LoVo (cell line): Measurements from ENCODE around the gene COMMD4.

ENCODE experiments used
- DNase-seq: peaks from one replicate; pipeline ENCODE4 v3.0.0-alpha.2; 2016; ENCODE audit warnings: low spot score

COMMD4 gene

DNA sequence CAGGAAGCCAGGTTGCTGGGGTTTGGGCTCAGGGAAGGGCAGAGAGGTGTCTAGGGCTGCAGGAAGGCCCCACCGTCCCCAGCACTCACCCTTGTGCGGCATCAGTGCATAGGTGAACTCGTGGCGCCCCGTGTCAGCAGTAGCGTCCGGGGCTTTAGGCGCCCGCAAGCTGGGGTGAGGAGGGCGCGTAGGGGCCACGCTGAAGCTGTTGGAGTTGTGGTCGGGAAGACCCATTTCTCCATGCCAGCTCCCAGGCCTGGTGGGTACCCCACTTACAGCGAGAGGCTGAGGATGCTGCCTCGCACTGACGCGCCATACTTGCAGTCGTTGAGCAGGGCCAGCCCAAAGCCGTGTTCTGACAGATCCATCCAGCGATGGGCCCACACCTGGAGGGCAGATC, 20.7 kb downstream of the COMMD4 start:
- DNase-seq = no peak

DNA sequence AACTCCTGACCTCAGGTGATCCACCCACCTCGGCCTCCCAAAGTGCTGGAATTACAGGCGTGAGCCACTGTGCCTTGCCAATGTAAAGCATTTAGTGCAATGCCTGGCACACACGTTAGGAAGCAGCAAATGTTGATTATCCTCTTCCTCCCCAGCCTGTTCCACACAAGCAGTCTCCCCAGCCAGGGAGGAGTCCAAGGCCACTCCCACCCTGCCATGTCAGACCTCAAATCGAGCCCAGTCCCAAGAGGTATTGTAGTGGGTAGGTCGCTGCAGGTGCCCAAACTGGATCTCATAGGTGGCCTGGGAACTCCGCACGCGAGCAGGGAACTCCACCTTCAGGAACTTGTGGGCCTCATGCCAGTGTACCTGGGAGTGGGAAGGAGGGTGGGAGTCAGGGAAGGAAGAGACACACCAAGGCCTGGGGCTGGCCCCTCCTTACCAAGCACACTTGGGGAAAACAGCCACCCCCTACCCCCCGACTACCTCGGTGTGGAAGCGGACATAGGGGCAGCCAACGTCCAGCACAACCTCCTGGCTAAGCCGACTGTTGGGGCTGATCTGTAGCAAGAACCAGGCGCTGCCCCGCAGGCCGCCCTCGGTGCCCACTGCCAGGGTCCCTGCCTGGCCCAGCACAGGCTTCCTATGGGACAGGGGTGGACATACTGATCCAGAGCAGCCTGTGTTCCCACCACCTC, 22.3 kb downstream of the COMMD4 start:
- DNase-seq = no peak

DNA sequence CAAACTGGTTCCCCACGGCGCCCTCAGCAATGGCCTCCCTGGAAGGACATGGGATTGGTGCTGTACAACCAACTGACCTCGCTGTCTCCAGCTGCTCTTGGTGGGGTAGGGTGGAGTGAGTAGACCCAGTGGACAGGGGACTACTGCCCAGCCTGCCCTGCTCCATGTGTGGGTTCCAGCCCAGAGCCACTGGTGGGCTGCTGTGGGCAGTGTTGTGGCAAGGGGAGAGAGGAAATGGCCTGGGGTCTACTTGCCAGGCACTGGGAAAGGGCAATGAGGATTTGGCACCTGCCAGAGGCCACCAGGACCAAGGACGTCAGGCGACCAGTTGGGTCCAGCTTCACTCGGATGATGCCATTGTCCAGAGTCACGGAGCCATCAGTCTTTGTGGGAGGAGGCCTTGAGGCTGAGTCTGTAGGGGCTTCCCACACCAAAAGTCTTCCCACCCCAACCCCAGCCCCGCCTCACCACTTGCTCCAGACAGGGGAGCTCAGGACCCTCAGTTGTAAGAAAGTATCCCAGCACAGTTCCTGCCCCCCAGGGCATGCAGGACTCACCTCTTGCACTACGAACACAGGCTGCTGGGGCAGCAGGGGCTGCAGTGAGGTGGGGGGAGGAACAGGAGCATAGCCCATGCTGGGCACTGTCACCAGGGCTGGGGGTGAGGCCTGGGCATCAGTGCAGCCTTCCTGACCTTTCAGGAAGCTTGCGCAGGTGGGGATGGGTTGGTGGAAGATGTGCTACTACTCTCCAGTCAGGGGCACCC, 23.1 kb downstream of the COMMD4 start:
- DNase-seq = no peak

DNA sequence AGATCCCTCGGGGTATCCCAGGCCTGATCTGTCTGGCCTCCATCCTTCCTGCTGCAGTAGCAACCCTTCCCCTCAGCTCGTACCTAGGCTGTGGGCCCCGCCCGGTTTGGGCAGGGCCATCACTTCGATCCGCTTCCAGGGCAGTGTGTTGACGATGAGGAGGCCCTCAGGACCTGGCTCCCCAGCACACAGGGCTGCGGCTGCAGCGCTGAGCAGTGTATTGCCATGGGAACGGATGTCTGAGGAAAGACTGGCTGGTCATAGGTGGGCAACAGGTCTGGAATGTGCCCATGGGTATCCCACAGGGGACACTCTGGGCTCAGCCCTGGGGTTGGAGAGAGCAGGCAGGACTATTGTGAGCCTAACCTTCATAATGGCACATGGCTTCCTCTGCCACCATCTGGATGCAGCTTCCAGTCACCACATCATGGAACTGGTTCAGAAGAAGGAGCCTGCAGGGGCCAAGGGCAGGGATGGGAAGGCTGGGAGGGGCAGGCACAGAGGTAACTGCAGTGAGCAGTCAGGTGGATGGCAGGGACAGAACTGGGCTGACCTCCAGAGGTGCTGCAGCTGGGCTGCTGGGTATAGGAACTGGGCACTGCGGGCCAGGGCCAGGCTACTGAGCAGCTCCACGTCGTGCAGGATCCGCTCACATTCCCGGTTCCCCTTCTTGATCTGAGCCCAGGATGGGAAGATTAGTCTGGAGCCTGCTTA, 23.8 kb downstream of the COMMD4 start:
- no peak for DNase-seq

DNA sequence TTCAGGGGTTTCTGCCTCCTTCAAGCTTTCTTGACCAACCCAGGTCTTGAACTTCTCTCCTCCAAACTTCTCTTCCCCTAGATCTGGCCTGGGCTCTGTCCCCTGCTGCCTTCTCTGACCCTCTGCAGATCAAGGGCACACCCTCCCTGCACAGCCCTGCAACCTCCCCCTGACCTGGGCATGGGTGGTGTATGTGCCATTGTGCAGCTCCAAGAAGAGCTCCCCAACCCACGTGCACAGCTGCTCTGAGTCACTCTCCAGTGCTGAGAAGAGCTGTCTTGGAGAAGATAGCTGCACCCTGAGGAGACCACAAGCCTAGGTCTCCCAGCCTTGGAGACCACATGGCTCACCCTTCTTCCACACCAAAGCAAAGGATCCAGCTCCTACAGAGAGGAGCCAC, 24.5 kb downstream of the COMMD4 start:
- DNase-seq = no peak

DNA sequence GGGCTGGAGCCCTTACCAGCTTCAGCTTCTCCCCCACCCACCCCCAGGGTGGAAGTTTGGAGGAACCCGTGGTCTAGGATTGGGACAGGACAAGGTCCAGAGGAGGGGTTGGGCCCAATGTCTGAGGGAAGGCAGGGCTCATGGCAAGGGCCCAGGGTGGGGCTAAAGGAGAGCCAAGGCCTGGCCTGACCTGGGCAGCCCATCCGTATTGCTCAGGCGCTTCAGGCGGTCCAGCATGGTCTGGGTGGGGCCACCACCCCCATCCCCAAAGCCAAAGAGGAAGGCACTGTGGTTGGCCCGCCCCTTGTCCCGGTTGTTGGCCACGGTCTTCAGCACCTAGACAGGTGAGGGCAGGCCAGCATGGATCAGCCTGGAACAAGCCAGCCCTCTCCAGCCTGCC, 25.0 kb downstream of the COMMD4 start:
- no peak for DNase-seq

DNA sequence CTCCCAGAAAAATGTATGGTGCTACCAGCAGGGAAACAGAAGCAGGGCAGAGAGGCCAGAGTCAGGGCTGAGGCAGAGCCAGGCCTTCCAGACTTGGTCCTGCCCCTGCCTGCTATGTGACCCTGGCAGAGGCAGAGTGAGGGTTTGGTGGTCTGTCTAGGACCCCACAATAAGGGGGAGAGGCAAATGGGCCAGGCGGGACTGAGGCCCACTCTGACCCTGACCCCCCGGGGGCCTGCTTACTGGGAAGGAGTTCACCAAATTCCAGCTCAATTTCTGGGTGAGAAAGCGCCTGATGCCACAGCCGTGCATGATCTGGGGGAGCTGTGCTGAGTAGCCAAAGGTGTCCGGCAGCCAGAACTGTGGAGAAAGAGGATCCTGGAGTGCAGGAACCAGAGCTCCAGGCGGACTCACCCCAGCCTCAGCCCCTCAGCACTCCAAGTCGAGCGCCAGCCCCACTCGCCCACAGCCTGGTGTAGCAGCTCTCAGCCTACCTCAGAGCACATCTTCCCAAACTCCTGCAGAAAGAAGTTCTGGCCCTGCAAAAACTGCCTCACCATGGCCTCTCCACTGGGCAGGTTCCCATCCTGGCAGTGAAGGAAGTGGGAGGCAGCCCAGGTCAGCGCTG, 25.6 kb downstream of the COMMD4 start:
- DNase-seq = no peak

DNA sequence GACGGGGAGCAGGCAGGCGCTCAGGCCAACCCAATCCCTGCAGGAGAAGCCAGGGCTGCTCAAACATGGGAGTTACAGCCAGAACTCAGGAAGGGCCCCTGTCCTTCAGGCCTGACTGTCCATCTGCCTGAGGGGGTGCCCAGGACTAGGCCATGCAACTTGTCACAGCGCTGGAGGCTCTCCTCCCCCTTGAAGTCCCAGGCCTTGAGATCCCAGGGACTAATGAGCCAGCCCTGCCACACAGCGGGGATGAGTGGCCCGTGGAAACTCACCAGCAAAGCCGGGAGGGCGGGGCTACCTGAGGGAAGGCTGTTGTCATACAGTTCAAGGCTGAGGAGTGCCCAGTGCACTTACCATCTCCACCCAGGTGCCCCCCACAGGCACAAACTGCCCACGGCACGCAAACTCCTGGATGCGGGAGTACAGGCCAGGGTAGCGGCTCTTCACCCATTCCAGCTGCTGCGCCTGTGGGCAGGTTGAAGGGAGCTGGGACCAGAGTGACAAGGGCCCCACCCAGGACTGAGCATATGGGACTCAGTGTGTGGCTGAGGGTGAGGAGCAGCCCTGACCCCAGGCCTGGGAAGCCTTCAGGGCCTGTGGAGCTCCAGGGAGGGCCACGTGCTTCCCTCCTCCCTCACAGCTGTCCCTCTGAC, 26.3 kb downstream of the COMMD4 start:
- DNase-seq = no peak

DNA sequence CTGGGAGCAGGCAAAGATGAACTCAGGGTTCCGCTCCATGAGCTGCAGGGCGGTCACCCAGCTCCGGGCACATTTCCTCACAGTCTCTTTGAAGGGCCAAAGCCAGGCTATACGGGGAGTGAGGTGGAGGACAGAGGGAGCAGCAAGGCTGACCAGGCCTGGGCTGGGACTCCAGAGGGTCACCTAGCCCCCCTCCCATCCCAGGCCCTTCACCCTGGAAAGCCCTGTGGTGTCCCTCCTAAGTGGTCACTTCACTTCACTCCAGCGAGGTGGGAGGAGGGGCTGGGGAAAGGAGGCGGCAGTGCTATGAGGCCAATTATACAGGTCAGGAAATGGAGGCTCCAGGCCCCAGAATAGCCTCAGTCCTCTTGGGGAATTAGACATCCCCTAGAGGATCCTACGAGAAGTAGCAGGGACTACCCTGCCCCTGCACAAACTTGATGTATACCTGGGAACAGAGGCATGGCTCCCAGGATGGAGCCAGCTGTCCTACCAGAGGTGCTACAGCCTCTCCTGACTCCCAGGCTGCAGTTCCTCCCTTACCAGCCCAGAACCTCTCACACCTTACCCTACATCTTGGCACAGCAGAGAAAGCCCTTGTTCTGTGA, 26.9 kb downstream of the COMMD4 start:
- DNase-seq = no peak

DNA sequence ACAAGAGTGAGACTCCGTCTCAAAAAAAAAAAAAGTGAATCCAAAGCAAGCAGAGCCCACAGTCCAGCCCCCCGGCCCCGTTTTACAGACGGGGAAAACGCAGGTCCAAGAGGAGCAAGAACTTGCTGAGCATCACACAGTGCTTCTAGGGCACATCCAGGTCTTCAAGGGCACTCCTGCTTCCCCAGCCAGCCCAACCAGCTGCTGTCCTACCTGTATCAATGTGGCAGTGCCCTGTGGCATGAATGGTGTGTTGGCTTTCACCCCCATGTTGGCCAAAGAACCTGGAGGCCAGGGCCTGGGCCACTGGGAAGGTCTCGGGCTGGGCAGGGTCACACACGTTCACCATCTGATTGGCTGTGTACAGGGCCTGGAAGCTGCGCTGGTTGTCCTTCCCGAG, 27.9 kb downstream of the COMMD4 start:
- DNase-seq = no peak

DNA sequence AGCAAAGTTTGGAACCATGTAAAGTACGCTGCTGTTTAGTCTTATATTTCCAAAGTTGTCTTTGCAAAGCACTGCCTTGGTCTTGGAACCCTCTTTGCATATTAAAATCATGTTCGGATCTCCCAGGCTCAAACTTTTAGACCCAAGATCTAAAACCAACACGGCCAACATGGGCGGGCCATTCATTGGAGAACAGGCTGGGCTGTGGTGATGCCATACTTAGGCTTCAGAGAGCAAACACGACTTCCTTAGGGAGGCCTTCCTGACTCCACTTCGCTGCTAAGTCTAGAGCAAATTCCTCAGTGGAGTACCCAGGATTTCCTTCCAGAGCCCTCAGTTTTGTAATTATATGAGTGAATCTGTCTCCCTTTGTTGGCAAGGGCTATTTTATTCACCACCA, 29.0 kb downstream of the COMMD4 start:
- no peak for DNase-seq

DNA sequence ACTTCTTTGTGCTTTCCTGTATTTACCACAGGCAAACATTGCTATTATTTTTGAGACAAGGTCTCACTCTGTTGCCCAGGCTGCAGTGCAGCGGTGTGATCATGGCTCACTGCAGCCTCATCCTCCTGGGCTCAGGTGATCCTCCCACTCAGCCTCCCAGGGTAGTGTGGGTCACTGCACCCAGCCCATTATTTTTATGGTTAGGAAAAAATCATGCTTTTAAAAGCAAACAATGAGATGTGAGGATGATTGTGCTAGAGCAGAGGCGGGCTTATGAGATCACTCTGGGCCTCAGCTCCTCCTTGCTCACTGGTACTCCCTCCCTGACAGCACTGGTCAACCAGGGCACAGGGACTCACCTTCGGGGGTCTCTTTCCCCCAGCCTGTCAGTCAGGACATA, 30.3 kb downstream of the COMMD4 start:
- DNase-seq = no peak

DNA sequence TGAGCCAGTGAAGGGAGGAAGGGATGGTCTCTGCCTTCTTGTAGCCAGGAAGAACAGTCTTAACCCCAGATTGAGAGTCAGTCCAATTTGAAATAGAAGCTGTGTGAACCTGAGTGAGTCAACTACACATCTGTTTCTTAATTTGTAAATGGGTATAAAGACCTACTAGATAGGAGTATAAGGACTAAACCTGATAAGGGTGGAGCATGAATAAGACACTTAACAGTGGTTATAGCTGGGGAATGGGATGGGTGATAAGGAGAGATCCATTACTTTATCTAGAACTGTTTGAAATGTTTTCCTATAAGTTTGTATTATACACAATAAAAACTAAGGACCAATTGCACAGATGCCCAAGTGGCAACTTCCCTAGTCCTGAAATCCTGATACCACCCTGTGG, 31.1 kb downstream of the COMMD4 start:
- DNase-seq = no peak

DNA sequence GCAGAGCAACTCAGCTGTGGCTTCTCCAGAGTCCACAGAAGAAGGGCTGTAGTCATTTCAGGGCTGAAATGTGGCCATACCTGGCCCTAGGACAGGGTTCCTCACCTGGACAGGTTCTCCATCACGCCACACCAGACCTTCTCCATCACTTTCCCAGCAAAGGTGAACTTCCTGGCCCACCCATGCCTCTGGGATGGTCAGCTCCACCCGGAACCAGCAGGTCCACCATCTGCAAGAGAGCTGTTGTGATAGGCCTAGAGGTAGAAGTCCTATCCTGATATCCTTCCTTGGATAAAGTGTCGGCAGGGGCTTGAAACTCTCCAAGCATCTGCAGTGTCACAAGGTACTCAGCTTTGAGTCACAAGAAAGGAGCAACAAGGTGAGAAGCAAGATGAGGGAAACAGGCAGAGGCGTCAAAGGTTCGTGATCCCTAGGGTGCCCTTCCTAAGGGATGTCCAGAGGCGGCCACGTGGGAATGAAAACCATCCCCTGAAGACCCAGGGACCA, 31.6 kb downstream of the COMMD4 start:
- no peak for DNase-seq

DNA sequence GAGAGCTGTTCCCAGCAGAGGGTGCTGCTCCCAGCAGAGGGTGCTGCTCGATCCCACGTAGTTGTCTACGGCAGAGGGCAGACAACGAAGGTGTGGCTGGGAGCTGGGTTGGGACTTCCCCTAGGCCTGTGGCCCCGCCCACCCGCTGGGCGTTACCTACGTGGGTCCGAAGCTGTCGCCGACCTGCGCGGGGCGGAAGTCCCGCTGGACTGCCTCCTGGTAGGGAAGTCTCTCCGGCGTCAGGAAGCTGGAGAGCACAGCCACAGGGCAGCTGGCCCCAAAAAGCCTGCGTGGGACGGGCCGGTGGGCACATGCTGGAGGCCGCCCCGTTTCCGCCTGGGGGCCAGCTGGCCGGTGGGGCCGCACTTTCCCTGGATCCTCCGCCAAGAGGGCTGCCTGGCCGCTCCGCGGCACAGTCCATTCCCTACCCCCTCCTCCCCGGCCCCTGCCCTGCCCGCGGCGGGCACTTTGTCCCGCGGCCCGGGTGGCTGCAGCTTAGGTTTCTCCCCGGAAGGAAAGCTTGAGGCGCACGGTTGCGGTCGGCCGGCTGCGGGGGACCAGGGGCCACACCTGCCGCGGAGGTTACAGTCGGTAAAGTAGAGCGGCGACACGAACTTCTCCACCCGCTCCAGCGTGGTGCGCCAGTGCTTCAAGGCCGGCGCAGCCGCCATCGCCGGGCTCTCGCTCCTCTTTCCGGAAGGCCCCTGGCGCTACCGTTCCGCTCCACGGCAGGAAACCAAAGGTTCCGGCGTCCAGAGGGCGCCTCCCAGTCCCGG, 32.2 kb downstream of the COMMD4 start, which contains the start of gene MAN2C1:
MAN2C1 (minus strand) TSS at position 695 of the 776 bp plus-strand sequence; CDS start at position 671, 24 bp downstream.
- DNase-seq = peak; percentile 99

DNA sequence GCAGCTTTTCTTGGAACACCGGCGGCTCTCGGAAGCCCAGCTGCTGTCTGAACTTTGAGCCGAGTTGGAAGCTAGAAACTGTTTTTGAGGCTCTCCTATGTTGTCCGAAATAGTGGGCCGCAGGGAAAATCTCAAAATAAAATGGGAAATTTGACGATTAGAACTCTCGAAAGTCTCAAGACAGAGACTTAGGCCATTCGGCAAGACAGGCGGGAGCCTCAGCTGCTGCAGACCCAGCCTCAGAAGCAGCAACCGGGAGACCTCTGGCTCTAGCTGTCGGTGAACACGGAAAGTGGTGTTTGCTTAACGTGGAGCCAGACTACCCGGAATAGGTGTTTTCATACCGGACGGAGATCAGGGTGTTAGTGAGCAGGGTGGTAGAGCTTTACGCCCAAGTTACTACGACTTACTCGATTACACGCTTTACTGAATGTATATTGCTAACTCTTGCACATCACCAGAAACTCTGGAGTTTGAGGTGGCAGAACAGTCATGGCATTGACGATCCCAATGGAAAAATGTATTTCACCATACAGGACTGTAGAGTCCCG, 32.9 kb downstream of the COMMD4 start:
- no peak for DNase-seq

DNA sequence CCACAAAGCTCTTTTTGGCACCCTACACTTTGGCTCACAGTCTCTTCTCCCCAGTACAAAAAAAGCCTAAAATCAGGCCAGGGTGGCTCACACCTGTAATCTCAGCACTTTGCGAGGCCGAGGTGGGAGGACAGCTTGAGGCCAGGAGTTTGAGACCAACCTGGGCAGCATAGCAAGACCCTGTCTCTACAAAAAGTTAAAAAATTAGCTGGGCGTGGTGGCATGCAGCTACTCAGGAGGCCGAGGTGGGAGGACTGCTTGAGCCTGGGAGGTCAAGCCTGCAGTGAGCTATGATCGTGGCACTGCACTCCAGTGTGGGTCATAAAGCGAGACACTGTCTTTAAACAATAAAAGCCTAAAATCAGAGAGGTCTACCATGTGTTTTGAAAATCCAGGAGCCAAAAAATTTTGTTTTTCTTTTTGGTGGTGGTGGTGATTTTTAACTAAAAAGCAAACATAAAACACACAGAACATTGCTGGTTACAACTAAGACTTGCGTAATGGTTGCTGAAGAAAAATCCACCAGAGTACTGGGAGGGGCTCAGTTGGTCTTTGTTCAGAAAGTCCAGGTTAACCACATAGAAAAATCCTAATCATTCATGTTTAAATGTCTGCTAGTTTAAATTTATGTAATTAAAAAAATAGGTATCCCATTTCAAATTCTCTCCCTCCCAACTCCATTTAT, 34.2 kb downstream of the COMMD4 start:
- DNase-seq = no peak

DNA sequence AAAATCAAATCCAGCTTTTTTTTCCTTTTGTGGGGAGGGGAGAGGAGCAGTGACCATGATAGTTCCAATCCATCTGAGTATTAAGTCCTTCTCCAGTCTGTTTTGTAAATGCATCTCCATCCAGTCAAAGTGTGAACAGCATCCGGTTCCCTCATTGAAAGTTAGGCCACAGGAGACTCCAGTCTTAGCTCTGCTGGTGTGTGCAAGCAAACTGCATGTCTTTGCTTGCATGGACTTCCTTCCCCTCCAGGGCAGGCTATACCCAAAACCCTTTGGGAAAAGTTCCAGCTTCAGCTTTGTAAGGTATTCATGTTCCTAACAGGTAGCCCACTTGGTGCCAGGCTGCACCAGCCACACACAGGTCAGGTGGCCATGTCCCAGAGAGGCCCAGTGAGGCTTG, 35.6 kb downstream of the COMMD4 start:
- DNase-seq = no peak

DNA sequence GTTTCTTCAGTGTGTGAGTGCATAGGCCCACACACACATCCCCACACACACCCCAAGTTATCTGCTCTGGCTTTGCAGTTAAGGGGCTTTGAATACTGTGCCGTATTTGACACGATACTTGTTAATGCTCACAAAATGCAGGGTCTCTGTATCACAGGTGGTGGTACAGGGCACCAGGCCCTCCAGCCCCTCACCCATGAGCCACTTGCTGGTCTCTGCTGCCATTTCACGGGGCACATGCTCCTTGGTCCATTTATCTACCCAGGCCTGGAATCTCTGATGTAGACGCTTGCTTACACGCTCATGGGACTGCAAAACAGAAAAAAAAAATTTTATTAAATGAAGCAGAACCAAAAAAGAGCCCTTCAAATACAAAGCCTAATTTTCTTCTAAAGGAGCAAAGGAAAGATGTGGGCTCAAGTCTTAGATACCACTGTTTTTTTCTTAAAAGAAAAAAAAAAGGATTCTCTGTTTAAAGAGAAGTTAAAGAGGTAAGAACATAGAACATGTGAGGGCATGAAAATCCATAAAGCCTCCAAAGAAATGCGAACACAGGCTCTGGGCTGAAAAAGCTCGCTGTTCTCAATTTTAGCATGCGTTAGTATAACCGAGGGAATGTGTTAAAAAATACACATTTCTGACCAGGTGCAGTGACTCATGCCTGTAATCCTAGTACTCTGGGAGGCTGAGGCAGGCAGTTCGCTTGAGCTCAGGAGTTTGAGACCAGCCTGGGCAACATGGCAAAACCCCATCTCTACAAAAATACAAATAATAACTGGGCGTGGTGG, 36.2 kb downstream of the COMMD4 start:
- no peak for DNase-seq
